ENCODE measurements around the gene RPUSD1.
"Not testable (repeated sequence)": the region's sequence is repeated elsewhere in the genome, so short reads cannot be mapped to it uniquely, and the experiment has no call there.

RPUSD1 gene

DNA sequence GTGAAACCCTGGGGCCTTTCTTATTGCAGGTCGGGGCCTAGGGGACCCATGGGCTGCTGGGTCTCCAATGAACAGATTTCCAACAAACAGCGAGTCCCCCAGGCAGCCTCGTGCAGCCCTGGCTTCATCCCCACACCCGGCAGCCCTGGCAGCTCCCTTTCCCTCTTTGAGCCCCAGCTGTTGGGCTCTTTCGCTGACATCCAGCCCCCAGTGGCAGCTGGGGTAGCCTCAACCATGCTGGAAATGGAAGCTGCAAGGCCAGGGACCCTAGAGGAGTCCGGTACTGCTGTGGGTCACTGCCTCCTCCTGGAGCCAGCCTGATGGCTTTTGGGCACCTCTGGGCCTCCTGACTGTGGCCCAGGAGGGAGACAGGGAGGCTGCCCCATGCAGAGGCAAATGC is 5.9 kb downstream of the RPUSD1 start:
- no peak for DNase-seq

DNA sequence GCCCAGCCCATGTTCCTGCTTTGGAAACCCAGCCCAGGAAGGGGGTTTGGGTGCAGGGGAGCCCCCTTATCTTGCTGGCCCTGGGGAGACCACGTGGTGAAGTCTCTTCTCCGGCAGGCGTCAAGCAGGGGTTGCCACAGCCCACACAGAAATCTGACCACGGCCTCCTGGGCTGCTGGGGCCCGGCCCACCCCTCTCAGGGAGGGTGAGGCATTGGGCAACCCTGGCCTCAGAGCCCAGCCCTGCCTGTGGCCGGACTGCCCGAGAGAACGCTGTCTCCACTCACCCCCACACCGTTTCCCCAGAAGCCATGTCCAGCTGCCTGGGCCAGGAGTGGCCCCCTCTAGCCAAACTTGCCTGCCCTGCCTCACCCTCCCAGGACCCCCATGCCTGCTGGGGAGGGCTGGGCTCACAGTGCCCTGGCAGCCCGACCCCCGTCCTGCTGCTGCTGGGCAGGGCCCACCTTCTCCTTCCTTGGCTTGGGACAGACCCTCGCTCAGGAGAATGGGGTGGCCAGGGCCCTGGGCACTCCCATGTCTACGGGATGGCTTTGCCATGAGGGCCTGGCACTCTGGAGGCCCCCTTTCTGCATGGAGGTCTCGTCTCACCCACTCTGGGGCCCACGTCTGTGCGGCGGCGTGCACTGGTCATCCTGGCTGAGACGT is 6.7 kb downstream of the RPUSD1 start:
- DNase-seq = no peak

DNA sequence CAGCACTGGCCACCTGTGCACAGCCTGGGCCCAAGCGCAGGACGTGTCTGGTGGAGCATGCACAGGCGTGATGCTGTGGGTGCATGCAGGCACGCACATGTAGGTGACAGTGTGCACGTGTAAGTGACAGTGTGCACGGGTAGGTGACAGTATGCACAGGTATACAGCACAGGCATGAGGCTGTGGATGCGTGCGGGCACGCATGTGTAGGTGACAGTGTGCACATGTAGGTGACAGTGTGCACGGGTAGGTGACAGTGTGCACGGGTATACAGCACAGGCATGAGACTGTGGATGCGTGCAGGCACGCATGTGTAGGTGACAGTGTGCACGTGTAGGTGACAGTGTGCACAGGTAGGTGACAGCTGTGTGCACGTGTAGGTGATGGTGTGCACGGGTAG is 7.9 kb downstream of the RPUSD1 start:
- DNase-seq = no peak

DNA sequence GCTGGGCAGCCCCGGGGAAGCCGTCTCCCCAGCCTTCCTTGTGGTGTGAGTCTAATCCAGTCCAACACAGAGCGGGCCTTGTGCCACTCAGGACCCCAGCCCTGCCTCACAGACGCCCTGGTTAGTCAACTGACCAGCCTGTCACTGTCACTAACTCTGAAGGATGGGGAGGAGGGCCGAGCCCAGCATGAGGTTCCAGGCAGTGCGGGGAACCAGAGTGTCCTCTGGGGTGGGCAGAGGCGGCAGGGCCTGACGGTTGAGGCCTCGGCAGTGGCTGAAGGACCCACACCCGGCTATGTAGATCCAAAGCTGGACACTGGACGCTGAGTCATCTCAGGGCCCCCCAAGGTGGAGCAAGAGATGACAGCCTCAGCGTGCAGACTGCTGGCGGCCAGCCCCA is 8.6 kb downstream of the RPUSD1 start:
- no peak for DNase-seq

DNA sequence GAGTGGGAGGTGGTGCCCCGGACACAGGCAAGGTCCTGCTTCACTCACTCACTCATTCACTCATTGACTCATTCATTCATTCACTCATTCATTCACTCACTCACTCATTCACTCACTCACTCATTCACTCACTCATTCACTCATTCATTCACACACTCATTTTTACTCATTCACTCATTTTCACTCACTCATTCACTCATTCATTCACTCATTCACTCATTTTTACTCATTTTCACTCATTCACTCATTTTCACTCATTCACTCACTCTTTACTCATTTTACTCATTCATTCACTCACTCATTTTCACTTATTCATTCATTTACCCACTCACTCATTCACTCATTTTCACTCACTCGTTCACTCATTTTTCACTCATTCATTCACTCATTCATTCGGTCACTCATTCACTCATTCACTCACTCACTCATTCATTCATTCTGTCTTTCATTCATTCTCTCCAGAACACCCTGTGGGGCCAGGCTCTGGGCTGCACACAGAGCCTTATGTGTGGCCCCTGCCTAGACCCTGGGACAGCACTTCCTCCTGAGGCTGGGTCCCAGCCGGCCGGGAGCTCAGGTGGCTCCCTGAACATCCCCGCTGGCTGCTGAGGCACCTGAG is 9.2 kb downstream of the RPUSD1 start:
- DNase-seq = no peak

DNA sequence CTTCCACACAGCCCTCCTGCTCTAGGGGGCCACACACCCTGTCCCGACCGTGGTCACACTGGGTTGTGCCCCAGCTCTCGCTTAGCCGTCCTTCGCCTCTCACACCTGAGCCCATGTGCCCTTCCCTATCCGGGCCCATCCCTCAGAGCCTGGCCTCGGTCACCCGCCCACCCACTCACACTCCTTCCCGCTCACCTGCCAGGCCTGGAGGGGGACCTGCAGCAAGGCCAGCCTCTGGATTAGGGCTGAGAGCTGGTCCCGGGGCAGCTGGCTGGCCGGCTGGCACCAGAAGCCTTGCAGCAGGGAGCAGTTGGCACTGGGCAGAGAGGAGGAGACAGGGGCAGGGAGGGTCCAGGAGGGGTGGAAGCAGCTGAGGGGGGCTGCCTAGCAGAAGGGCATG is 9.7 kb downstream of the RPUSD1 start:
- DNase-seq = no peak

DNA sequence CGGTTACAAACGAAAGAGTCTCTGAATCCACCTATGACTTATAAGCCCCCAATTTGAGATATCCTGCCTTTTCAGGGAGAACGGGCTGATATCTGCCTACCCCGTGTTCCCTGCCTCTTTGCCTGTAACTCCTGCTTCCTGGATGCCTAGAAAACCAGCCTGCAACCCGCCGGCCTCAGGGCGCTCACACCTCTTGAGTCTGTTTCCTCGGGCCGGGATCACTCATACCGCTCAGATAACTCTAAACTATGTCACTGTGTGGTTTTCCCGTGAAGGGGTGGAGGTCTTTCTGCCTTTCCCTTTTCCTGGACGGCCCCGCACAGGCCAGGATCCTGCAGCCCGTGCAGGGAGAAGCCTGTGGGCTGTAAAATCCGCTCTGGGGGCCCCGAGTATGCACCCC is 10.4 kb downstream of the RPUSD1 start:
- no peak for DNase-seq

DNA sequence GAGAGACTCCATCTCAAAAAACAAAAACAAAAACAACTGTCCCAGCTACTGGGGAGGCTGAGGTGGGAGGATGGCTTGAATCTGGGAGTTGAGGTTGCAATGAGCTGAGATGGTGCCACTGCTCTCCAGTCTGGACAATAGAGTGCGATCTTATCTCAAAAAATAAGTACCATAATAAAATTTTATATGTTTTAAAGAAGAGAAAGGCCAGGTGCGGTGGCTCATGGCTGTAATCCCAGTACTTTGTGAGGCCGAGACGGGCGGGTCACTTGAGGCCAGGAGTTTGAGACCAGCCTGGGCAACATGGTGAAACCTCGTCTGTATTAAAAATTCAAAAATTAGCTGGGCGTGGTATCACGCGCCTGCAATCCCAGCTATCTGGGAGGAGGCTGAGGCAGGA is 11.4 kb downstream of the RPUSD1 start:
- no peak for DNase-seq

DNA sequence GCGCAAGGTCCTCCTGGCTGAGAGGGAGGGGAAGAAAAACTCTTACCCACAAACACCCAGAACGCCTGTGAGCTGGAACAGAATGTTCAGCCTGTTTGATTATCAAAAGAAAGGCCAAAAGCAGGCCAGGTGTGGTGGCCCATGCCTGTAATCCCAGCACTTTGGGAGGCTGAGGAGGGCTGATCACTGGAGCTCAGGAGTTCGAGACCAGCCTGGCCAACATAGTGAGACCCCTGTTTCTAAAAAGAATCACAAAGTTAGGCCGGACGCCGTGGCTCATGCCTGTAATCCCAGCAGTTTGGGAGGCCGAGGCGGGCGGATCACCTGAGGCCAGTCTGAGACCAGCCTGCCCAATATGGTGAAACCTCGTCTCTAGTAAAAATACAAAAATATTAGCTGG is 11.9 kb downstream of the RPUSD1 start:
- not testable (repeated sequence) for DNase-seq

DNA sequence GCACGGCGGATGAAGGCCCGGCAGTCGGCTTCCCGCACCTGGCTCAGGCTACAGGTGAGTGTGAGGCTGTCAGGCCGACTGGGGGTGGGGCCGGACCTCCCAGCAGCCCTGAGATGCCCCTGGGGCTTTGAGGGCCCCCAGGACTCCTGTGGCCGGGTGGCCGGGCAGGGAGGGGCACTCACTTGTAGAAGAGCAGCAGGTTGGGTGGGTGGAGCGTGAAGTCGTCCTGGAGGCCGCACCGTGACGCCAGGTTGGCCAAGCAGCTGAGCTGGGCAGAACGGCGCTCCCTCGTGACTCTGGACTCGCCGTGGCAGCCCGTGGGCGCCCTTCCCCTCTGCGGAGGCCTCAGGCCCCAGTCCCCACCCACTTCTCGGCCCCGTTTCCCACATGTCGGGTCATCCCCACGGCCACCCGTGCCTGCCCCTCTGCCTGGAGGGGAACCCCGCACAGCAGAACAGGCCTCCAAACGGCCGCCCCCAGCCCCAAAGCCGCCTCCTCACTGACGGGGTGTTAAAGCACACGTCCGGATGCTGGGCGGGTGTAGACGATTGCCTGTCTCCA is 12.9 kb downstream of the RPUSD1 start:
- DNase-seq = no peak

DNA sequence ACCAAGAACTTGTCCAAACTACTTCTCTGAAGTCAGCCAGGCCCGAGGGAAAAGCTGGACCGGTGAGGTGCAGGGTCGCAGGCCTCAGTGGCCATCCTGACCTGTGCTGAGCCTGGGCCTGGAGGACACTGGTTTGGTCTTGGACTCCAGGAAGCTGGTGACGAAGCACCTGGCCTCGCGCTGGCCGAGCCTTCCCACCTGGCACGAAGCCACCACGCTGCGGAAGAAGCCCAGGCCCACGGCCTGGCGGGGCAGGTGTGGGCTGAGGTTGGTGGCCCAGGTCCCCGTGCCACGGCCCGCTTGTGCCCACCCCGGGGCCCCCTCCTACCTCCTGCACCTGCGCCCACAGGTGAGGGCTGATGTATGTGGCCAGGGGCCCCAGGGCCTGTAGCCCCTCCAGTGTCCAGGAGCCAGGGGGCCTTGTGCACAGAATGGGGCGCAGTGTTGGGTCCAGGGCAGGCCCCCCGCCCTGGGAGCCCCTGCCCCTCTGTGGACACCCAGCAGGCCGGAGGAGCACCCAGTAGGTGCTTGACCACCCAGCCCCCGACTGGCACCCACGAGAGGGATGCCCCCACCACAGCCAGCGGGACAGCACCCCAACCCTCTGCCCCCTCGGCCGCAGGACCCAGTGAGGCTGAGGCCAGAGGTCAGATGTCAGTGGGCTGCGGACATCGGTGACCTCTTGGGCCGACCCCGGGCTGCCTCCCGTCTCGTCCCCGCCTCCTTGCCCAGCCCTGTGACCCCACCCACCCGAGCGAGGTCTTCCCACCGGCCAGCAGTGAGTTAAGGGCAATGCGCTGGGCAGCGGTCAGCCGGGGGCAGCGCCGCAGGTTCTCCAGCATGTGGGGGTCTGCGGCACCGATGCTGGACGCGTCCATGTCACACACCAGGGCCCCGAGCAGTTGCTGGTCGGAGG is 13.8 kb downstream of the RPUSD1 start:
- no peak for DNase-seq

DNA sequence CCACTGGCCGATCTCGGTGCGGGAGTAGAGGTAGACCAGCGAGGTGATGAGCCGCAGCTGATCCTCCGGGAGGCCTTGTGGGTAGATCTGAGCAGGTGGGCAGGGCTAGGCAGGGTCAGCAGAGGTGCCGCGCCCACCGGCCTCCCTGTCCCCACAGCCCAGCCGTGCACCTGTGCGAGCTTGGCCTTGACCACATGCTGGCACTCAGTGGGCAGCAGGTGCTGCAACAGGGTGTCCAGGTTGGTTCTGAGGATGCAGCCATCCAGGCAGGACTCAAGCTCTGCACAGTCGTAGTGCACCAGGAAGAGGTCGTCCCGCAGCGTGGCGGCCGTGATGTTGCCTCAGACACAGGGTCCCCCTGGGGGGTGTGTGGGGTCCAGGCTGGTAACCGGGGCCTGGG is 15.2 kb downstream of the RPUSD1 start:
- DNase-seq = no peak

DNA sequence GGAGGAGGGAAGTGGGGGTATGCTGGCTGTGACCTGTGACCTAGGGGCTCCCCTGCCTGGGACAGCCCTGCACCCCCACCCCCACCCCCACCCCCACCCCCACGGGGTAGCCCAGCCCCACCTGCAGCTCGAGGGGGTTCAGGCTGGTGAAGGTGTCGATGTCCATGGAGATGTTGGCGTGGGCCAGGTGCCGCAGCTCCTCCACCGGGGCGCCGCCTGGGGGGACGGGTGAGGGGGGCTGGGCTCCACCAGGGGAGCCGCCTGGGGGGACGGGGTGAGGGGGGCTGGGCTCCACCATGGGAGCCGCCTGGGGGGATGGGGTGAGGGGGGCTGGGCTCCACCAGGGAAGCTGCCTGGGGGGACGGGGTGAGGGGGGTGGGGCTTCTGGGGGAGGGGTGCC is 17.8 kb downstream of the RPUSD1 start:
- DNase-seq = no peak

DNA sequence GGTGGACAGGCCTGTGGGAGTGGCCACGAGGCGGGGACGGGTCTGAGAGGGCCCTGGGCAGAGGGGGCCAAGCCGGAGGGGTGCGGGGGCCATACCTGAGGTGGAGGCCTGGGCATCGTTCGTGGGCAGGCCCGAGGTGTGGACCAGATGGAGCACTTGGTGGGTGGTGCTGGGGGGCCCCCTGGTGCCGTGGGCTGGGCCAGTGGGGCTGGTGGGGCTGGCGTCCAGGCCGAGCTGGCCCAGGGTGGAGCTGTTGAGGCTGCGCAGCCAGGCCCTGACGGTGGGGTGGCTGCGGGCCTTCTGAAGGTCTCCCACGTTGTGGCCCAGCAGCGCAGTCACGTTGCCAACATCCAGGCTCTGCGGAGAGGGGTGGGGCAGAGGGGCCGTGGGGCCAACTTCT is 18.2 kb downstream of the RPUSD1 start:
- DNase-seq = no peak

DNA sequence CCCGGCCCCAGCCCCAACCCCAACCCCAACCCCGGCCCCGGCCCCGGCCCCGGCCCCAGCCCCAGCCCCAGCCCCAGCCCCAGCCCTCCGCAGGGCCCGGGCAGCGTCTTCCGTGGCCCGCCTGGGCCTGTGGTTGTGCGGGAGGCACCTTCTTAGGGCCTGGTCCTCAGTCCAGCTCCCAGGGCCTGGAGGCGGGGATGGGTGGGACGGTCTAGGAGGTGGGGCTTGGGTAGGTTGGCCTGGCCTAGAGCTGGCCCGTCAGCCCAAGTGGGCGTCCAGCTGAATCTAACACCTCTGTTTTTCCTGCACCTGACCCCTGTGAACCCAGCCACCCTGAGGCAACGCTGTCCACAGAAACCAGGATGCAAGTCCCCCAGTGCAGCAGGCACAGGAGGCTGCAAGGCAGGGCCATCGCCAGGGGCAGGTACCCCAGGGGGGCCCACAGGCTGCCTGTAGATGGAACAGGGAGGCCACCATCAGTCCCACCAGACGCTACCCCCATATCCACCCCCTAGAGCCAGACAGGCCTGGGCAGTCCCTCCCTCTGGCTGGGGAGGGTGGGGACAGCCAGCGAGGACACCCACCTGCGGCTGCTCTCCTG is 18.9 kb downstream of the RPUSD1 start:
- no peak for DNase-seq

DNA sequence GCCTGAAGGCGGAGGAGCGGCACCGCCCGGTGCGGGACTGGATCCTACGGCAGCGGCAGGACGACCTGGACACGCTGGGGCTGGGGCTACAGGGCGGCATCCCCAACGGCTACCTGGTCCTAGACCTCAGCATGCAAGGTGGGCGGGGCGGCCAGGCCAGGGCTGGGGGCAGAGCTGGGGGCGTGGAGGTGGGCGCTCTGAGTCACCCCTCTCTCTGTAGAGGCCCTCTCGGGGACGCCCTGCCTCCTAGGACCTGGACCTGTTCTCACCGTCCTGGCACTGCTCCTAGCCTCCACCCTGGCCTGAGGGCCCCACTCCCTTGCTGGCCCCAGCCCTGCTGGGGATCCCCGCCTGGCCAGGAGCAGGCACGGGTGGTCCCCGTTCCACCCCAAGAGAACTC is 19.8 kb downstream of the RPUSD1 start:
- DNase-seq = no peak

DNA sequence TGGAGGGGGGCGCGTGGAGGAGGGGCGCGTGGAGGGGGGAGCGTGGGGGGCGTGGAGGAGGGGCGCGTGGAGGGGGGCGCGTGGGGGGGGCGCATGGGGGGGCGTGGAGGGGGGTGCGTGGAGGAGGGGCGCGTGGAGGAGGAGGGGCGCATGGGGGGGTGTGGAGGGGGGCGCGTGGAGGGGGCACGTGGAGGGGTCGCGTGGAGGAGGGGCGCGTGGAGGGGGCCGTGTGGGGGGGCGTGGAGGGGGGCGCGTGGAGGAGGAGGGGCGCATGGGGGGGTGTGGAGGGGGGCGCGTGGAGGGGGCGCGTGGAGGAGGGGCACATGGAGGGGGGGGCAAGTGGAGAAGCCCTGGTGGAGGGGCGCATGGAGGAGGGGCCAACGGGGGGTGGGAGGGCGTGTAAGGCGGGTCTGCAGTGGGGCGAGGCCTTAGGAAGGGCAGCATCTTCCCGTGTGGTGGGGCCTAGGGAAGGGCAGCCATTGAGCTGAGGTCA is 20.4 kb downstream of the RPUSD1 start:
- DNase-seq = no peak

DNA sequence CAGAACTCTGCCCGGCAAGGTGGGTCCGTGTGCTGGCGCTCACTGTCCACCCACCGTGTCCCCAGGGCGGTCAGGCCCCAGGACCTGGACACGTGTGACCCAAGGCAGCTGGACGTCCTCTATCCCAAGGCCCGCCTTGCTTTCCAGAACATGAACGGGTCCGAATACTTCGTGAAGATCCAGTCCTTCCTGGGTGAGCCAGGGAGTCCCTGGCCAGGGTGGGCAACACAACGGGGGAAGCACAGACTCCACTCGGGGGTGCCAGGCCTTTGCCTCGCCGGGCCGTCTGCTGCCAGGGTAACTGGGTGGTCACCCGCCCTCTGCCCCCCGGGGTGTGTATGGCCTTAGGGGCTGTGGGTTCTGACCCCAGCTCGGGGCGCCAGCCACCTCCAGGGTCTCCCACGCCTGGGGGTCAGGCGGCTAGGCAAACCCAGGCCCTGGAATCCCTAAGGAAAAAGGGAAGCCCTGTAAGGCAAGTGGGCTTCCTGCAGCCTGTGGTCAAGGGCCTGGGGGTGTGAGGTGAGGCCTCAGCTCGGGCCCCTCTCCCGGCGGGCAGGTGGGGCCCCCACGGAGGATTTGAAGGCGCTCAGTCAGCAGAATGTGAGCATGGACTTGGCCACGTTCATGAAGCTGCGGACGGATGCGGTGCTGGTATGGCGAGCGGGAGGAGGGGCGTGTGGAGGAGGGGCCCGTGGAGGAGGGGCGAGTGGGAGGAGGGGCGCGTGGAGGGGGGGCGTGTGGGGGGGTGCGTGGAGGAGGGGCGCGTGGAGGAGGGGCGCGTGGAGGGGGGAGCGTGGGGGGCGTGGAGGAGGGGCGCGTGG is 21.2 kb downstream of the RPUSD1 start:
- DNase-seq = no peak

DNA sequence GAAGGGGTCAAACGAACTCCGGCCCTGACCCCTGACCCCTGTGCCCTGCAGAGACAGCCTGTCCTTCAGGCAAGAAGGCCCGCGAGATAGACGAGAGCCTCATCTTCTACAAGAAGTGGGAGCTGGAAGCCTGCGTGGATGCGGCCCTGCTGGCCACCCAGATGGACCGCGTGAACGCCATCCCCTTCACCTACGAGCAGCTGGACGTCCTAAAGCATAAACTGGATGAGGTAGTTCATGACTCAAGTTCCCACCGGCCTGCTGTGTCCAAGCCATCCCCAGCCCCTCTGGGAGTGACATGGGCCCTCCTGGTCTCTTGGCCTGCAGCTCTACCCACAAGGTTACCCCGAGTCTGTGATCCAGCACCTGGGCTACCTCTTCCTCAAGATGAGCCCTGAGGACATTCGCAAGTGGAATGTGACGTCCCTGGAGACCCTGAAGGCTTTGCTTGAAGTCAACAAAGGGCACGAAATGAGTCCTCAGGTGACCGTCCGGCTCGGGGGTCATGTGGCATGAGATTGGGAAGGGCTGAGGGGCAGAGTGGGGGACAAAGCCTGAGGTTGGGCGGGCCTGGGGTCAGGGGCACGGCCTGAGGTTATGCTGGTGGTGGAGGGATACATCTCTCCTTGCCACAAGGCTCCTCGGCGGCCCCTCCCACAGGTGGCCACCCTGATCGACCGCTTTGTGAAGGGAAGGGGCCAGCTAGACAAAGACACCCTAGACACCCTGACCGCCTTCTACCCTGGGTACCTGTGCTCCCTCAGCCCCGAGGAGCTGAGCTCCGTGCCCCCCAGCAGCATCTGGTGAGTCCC is 22.0 kb downstream of the RPUSD1 start:
- no peak for DNase-seq

DNA sequence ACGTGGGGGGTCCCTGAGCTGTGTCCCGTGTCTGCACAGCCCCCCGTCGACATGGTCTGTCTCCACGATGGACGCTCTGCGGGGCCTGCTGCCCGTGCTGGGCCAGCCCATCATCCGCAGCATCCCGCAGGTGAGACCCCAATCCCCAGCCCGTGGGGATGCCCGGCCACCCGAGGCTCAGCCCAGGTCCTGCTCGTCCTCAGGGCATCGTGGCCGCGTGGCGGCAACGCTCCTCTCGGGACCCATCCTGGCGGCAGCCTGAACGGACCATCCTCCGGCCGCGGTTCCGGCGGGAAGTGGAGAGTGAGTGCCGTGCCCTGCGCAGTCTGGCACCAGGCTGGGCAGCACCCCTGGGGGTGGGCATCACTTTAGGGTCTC is 22.7 kb downstream of the RPUSD1 start:
- DNase-seq = no peak

DNA sequence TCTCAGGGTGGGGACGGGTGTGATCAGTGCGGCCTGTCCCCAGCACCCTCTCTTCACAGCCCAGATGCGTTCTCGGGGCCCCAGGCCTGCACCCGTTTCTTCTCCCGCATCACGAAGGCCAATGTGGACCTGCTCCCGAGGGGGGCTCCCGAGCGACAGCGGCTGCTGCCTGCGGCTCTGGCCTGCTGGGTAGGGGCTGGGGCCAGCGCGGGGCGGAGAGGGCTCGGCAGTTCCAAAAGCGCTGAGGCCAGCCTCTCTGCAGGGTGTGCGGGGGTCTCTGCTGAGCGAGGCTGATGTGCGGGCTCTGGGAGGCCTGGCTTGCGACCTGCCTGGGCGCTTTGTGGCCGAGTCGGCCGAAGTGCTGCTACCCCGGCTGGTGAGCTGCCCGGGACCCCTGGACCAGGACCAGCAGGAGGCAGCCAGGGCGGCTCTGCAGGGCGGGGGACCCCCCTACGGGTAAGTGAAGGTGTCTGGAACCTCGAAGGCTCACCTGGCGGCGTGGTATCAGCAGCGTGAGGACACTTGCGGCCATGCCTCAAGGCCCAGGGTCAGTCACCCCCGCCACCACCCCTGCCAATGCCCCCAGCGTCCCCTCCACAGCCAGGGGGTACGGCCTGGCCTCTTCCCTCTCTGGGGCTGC is 23.2 kb downstream of the RPUSD1 start:
- no peak for DNase-seq

Data from activated effector memory CD4-positive, alpha-beta T cell treated with anti-CD3 and anti-CD28 coated beads, Interleukin-2, amount 50 U/mL, for 16 hours (primary cell).